NB4 (cell line): Measurements from ENCODE around the gene LIPG.

ENCODE experiments used
- CTCF ChIP-seq: IDR thresholded peaks from one replicate; pipeline ENCODE4 v1.5.1; 2012; ENCODE audit warnings: low read depth, low read length
- MAX ChIP-seq: IDR thresholded peaks from 2 replicates; pipeline ENCODE4 v1.6.1; 2011; ENCODE audit warnings: low read depth, low read length
- POLR2A ChIP-seq: IDR thresholded peaks from 2 replicates; pipeline ENCODE4 v1.6.1; 2011; ENCODE audit warnings: mild to moderate bottlenecking; ENCODE audit not compliant: insufficient read length; ENCODE audit errors: extremely low read depth

GRCh38 chr18:49566217-49566770 is 4.4 kb downstream of the LIPG start:
- TF ChIP-seq POLR2A (no peak), MAX (no peak), CTCF (no peak)
